GM23248 (cell line): ENCODE measurements around the gene CFAP73.

Experiments used
- EZH2 ChIP-seq: fragments of 200-600 bp; sonication (generic); IDR thresholded peaks from 2 replicates; pipeline ENCODE4 v1.6.1; 2018; ENCODE audit warnings: antibody characterized with exemption, mild to moderate bottlenecking; ENCODE audit not compliant: insufficient read depth, poor library complexity, severe bottlenecking
- EZH2phosphoT487 ChIP-seq: fragments of 200-600 bp; sonication (generic); IDR thresholded peaks from 2 replicates; pipeline ENCODE4 v1.6.1; 2018; ENCODE audit warnings: antibody characterized with exemption, moderate library complexity, mild to moderate bottlenecking, low read depth; ENCODE audit not compliant: insufficient read depth

GRCh38 chr12:113104953-113105510 lies 44.5 kb upstream of the CFAP73 start:
- TF ChIP-seq EZH2phosphoT487 (no peak), EZH2 (no peak)
